Measurements from ENCODE around the gene AFMID. TPM values are rescaled to one million over a fixed set of nuclear protein-coding genes. Genes with fewer than 3 reads are reported as not detected.
A peak's percentile ranks its signal among the peaks of the same experiment; 100 is the strongest.

Gene AFMID
- total RNA-seq, 1 donor from 2014 or later: 26.5 TPM

- Mint-ChIP-seq H3K36me3 (ENCODE audit: insufficient read depth) (no peaks in the 10 kb centered on the region), H3K9me3 (ENCODE audit: low read depth) (no peaks in the 10 kb centered on the region), H3K27ac (no peak overlapping the region), H3K27me3 (peaks cover 17% of the 10 kb centered on the region), H3K4me3 (ENCODE audit: low read depth) (no peak overlapping the region), H3K4me1 (ENCODE audit: low read depth) (peaks cover 2% of the 10 kb centered on the region)
- DNase-seq (ENCODE audit: low spot score, unreplicated experiment): peak; percentile 36
- TF ChIP-seq, protein P1, sequence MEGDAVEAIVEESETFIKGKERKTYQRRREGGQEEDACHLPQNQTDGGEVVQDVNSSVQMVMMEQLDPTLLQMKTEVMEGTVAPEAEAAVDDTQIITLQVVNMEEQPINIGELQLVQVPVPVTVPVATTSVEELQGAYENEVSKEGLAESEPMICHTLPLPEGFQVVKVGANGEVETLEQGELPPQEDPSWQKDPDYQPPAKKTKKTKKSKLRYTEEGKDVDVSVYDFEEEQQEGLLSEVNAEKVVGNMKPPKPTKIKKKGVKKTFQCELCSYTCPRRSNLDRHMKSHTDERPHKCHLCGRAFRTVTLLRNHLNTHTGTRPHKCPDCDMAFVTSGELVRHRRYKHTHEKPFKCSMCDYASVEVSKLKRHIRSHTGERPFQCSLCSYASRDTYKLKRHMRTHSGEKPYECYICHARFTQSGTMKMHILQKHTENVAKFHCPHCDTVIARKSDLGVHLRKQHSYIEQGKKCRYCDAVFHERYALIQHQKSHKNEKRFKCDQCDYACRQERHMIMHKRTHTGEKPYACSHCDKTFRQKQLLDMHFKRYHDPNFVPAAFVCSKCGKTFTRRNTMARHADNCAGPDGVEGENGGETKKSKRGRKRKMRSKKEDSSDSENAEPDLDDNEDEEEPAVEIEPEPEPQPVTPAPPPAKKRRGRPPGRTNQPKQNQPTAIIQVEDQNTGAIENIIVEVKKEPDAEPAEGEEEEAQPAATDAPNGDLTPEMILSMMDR (IDR thresholded peaks at IDR 0.05; ENCODE audit: unreplicated experiment): no peak
Observed at GRCh38 chr17:78140169-78141051, 46.8 kb upstream of the AFMID start.

DNA sequence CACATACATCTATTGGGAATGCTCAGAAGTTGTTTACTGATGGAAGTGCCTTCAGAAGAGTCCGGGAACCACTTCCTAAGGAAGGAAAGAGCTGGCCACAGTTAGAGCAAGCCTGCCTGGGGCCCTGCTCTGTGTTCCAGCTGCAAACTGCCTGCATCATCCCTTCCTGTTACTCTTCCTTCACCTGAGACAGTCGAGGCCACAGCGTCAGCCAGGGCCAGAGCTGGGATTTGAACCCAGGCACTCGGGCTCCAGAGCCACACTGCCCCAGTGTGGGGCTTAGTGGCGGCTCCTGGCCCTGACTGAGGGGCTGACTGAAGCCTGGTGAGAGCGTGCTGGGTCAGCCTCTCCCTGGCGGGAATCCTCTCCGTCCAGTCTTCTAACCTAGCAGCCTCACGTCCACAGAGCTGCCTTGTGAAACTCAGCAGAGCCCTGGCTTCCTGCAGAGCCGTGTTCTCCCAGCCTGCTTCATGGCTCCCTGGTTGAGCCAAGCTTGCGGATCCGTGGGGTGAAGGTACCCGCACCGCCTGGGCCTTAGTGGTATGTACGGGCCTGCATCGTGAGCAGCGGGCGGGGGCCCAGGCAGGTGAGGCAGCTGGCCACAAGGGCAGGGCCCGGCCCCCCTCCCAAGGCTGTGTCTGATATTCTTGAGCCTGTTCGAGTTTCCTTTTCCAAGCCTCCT, 45.6 kb upstream of the AFMID start:
- no peak overlapping the region for H3K27ac Mint-ChIP-seq
- H3K9me3 Mint-ChIP-seq (ENCODE audit: low read depth): no peaks in the 10 kb centered on the region
- TF ChIP-seq, protein P1 (IDR thresholded peaks at IDR 0.05; ENCODE audit: unreplicated experiment): no peak
- H3K27me3 Mint-ChIP-seq: peaks cover 12% of the 10 kb centered on the region
- no peak overlapping the region for H3K4me3 Mint-ChIP-seq (ENCODE audit: low read depth)
- H3K36me3 Mint-ChIP-seq (ENCODE audit: insufficient read depth): no peaks in the 10 kb centered on the region
- DNase-seq (ENCODE audit: low spot score, unreplicated experiment): no peak
- peaks cover 2% of the 10 kb centered on the region for H3K4me1 Mint-ChIP-seq (ENCODE audit: low read depth)

GRCh38 chr17:78142119-78142861, 44.9 kb upstream of the AFMID start:
- Mint-ChIP-seq H3K36me3 (ENCODE audit: insufficient read depth) (no peaks in the 10 kb centered on the region), H3K4me1 (ENCODE audit: low read depth) (peaks cover 2% of the 10 kb centered on the region), H3K4me3 (ENCODE audit: low read depth) (no peak overlapping the region), H3K27me3 (peaks cover 12% of the 10 kb centered on the region), H3K9me3 (ENCODE audit: low read depth) (no peaks in the 10 kb centered on the region), H3K27ac (no peak overlapping the region)
- no peak for DNase-seq (ENCODE audit: low spot score, unreplicated experiment)
- TF ChIP-seq, protein P1 (IDR thresholded peaks at IDR 0.05; ENCODE audit: unreplicated experiment): no peak

DNA sequence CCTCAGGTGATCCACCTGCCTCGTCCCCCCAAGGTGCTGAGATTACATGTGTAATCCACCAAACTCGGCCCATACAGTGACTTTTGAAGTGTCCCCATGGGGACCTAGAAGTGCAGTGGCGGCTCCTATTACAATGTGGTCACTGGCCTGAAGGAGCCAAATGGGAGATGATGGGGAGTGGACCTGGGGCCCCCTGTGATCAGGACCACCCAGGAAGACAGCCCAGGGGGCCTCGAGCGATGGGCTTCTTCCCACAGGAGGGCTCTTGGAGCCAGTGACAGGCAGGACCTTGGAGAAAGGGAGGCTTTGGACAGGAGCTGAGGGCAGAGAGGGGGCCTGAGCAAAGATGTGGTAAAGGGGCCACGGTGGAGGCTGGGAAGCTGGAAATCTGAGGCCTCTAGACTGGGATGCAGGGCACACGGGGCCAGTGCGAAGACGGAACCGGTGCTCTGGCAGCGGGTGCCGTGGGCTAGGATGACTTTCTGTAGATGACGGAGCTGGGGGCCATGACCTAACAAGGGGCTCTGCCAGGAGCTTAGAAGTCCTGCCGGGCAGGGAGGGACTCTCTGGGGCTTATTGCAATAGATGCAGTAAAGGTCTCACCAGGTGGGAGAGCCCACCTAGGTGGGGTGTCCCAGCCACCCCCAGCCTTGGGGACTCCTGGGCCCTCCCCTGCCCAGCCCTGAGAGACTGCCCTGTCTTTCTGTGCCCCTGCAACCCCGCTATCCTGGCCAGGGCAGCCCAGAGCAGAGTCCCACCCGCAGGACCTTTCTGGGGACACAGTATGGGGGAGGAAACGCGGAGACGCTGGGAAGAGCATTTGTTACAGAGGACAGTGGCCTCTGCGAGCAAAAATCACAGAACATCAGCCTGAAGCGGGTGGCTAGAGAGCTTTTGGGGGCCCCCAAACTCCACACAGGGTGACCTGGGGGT, 43.7 kb upstream of the AFMID start:
- no peaks in the 10 kb centered on the region for H3K9me3 Mint-ChIP-seq (ENCODE audit: low read depth)
- H3K27ac Mint-ChIP-seq: peak overlapping the region; percentile 24
- TF ChIP-seq, protein P1 (IDR thresholded peaks at IDR 0.05; ENCODE audit: unreplicated experiment): no peak
- H3K4me1 Mint-ChIP-seq (ENCODE audit: low read depth): peaks cover 2% of the 10 kb centered on the region
- H3K27me3 Mint-ChIP-seq: peaks cover 12% of the 10 kb centered on the region
- no peaks in the 10 kb centered on the region for H3K36me3 Mint-ChIP-seq (ENCODE audit: insufficient read depth)
- no peak overlapping the region for H3K4me3 Mint-ChIP-seq (ENCODE audit: low read depth)
- no peak for DNase-seq (ENCODE audit: low spot score, unreplicated experiment)

Measured in progenitor cell of endocrine pancreas (in vitro differentiated cells).